Myocyte (in vitro differentiated cells): ENCODE data around the gene PDSS2. TPM values are rescaled to one million over a fixed set of nuclear protein-coding genes. Genes with fewer than 3 reads are reported as not detected.
"Not testable (repeated sequence)": the region's sequence is repeated elsewhere in the genome, so short reads cannot be mapped to it uniquely, and the experiment has no call there.

ENCODE experiments used
- DNase-seq: peaks from one replicate; pipeline ENCODE4 v3.0.0-alpha.2; 2012; ENCODE audit warnings: low read depth
- total RNA-seq: library from RNA; depleted of rRNA; stranded (reverse); fragments of >200 nt; gene quantifications from 2 replicates; pipeline ENCODE4 v1.2.3, GENCODE V29; 2014

PDSS2 gene
- total RNA-seq, 1 donor from 2014 or later = 87.6 TPM

- no peak for DNase-seq
Observed at GRCh38 chr6:107230024-107230423, 229.3 kb downstream of the PDSS2 start.

DNA sequence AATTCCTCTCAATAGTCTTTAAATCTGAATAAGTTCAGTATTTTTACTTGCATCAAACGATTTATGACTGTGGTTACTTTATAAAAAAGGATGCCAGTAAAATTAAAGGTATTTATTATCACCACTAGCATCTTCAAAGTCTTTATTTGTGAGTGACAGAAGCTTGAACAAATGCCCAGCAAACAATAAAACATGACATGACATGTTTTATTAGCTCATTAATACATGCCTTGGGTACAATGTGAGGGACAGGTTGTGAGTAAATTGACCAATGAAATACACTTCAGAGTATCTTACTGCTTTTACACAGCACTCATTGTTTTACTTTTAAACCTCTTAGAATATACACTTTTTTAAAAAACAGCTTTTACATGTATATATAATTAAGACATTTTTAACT, 230.6 kb downstream of the PDSS2 start:
- DNase-seq = no peak

DNA sequence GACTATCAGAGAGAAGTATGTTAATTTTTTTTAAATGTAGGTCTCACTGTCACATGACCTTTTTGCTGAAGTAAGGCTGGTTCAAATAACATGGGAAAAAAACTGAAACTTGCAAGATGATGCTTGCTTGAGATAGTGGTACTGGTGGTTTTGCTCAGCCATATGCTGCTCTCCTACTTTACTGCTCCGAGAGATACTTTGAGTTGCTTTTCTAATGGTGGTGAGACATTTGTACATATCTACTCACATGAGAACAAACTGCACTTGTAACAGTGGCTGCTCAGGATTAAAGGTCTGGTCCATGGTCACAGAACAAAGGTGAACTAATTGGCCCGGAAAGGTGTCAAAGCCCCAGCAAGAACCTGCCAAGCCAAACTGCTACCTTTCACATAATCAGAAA, 237.8 kb downstream of the PDSS2 start:
- no peak for DNase-seq

DNA sequence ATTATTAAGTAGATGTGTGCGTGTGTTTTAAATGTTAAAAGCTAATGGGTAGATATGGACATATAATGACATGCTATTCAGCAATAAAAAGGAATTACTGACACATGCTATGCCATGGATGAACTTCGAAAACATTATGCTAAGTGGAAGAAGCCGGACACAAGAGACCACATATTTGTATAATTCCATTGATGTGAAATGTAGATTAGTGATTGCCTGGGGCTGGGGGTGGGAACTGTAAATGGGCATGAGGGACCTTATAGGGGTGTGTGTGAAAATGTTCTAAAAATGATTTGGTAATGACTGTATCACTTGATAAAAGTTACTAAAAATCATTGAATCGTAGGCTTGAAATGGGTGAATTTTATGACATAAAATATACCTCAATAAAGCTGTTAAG, 239.5 kb downstream of the PDSS2 start:
- no peak for DNase-seq

- DNase-seq = peak; percentile 8
Observed at GRCh38 chr6:107218142-107218541, 241.2 kb downstream of the PDSS2 start.

GRCh38 chr6:107217248-107217647, 242.1 kb downstream of the PDSS2 start:
- no peak for DNase-seq

- no peak for DNase-seq
Observed at GRCh38 chr6:107216197-107216933, 243.0 kb downstream of the PDSS2 start.

GRCh38 chr6:107215334-107215733, 244.0 kb downstream of the PDSS2 start:
- DNase-seq = no peak

DNA sequence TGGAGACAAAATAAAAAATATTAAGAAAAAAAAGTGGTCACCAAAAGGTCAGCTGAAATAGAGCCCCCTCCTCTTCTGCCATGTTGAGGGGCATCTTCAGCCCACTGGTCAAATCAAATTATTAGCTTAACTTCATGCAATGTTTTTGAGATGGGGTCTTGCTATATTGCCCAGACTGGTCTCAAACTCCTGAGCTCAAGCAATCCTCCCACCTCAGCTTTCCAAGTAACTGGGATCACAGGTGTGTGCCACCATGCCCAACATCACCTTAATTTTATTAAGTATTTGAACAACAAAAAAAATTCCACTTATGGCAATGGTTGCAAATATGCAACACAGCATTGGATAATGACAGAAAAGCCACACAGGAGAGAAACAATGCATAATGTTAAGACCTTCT, 244.7 kb downstream of the PDSS2 start:
- DNase-seq = no peak

GRCh38 chr6:107209406-107210305, 249.7 kb downstream of the PDSS2 start:
- no peak for DNase-seq

- DNase-seq = no peak
Observed at GRCh38 chr6:107207251-107207873, 252.0 kb downstream of the PDSS2 start.

DNA sequence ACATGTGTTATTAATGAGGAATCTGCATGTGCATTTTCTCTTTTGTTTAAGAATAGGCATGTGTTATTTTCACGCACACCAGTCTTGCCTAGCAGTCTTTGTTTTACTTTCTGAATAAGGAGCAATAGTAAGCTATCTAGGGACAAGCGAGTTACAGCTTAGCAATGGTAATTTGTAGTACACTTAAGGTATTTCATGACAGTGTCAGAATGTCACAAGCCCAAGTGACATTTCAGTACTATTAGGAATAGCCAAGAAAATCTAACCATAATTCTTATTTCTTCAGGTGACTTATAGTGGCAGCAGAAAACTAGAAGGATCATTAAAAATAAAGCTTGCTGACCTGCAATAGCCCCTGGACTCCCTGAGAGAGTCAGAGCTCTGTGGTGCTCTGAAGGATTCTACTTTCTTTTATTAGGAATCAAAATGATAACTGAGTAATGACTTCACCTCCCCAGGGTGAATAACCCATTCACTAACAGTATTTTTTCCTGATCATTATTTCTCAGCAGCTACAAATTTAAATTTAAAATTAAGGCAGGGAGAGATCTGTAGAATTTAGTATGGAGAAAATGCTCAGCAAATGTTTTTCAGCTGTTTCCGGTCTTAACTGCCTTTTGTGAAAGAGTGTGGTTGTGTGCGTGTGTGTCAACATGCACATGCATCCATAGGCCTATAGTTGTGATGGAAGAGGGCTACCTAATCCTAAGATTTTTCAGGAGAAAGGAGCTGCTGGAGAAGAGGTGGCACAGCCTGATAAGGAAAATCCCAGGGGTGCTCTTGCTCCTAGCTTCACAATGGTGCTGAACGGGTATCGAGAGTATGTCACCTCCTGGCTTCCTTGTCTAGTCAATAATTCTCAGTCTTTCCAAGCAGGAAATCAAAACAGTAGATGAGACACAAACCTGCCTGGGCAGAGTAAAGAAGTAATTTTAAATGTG, 254.0 kb downstream of the PDSS2 start:
- no peak for DNase-seq

DNA sequence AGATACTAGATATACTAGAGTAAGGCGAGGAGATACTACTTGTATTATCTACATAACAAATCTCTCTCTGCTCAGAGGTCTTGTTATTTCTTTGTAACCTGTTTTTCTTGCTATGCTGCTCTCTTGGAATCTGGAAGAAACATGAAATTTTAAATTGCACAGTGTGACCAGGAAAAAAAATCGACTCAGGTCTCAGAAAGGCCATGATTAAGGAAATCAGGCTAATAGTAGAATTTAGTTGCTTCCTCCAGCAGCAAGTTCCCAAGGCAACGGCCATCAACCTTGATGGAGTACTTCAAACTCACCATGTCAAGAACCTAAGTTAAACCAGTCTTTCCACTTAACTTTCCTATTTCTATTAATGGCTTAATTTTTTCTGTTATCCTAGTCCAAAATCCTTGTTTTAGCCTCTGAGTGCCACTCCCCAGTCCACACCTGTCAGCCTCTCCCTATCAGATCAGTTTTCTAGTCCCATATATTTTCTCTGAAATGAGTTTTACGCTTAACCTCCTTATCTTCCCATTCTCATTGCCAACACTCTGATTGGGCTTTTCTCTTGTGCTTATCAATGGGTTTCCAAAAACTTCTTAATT, 256.4 kb downstream of the PDSS2 start:
- DNase-seq = no peak

- no peak for DNase-seq
Observed at GRCh38 chr6:107198631-107199416, 260.5 kb downstream of the PDSS2 start.

GRCh38 chr6:107196152-107196551, 263.2 kb downstream of the PDSS2 start:
- DNase-seq = no peak

DNA sequence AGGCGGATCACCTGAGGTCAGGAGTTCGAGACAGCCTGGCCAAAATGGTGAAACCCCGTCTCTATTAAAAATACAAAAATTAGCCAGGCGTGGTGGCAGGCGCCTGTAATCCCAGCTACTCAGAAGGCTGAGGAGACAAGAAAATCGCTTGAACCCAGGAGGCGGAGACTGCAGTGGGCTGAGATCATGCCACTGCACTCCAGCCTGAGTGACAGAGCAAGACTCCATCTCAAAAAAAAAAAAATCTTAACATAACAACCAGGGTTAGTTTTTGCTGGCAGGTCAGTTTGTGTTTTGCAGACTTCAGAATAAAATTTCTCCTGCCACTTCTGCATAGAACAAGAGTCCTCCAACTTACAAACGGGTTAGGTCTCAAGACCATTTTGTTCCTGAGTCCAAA, 264.6 kb downstream of the PDSS2 start:
- not testable (repeated sequence) for DNase-seq

DNA sequence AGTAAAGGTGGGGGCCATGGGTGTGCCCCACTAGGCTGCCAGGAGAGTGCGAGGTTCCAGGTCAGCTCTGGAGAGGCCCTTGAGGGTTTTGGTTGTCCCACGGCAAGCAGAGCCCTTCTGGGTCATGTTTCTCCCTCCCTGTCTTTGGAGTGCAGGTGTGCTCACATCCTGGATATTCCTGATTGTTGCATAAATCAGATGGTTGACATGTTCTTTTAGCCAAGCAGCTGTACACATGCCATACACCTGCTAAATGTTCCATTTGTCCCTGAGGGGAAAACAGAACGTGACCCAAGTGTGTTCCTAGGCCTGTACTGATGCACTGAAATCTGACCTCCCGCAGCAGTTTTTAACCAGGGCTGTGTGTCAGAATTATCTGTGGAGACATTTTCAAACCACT, 266.5 kb downstream of the PDSS2 start:
- peak; percentile 26 for DNase-seq

DNA sequence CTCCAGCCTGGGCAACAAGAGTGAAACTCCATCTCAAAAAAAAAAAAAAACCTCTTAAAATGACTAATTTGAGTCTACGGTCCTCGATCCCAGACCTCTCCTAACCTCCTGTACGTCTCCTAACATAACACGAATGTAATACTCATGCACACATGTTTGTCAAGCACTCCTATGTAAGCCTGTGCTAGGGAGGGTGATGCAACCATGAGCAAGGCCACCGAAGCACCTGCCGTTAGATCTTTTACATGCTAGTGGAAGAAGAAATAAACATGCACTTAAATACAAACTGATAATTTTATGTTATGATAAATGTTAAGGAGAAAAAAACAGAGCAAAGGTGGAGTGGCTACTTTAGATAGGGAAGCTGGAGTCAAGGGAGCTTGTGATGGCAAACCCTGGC, 271.7 kb downstream of the PDSS2 start:
- DNase-seq = no peak

DNA sequence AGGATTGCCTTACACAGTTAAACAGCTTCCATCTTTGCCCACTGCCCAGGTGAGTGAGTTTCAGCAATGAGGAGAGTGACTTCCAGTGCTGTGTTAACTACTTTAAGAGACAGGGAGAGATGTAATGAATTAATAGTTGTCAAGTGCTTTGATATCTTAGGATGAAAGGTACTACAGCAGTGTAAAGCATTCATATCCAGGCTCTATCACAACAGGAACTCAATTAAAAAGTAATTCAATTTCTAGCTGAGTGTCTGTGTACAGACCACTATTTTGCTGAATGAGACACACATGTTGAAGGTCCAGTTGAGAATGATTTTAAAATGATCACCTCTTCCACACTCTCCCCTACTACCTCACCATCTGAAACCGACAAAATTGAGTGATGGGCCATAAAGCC, 273.3 kb downstream of the PDSS2 start:
- DNase-seq = no peak
